Caco-2 (cell line): ENCODE results near the gene PSMD6. TPM values are rescaled to one million over a fixed set of nuclear protein-coding genes. Genes with fewer than 3 reads are reported as not detected.

Experiments
- Bru-seq: library from RNA; stranded (reverse); fragments of 400-500 nt; gene quantifications from one replicate; lab custom pipeline; 2021; lab: Mats Ljungman, UMichigan
- BruChase-seq, 2 experiments: library from RNA; stranded (reverse); fragments of 400-500 nt; gene quantifications; one replicate each; lab custom pipeline; 2021; lab: Mats Ljungman, UMichigan
- BruUV-seq: library from RNA; stranded (reverse); fragments of 400-500 nt; replicated peaks from 2 replicates; lab custom pipeline; 2021; lab: Mats Ljungman, UMichigan
- CTCF ChIA-PET: fragments of 300-600 bp; sonication (Branson Sonifier 250); formaldehyde crosslinking; loops from one replicate; lab custom pipeline; 2022; ENCODE audit warnings: antibody characterized with exemption; lab: Charles Lee
- POLR2A ChIA-PET: fragments of 300-600 bp; sonication (Branson Sonifier 250); formaldehyde crosslinking; loops from one replicate; lab custom pipeline; 2022; ENCODE audit warnings: antibody characterized with exemption; lab: Charles Lee
- DNase-seq, 2 experiments: peaks; one replicate each; pipeline versions ENCODE4 v3.0.0 to v3.0.0-alpha.2; 2020 to 2022
- H3K27me3 ChIP-seq: replicated peaks from 2 replicates; pipeline ENCODE4 v1.6.0; 2011; ENCODE audit warnings: low read length; ENCODE audit not compliant: control insufficient read depth, insufficient read depth
- H3K36me3 ChIP-seq: 2 replicates; pipeline ENCODE4 v1.5.1; 2011; ENCODE audit warnings: low read length; ENCODE audit not compliant: control insufficient read depth, insufficient read depth
- H3K4me1 ChIP-seq: fragments of 250-450 bp; sonication (Bioruptor Pico); 2 replicates; pipeline ENCODE4 v1.5.1; 2020; ENCODE audit warnings: mild to moderate bottlenecking
- H3K4me3 ChIP-seq: 2 replicates; pipeline ENCODE4 v1.5.1; 2011; ENCODE audit warnings: low read depth, mild to moderate bottlenecking, control low read depth, low read length
- H3K9me3 ChIP-seq: fragments of 250-450 bp; sonication (Bioruptor Pico); 2 replicates; pipeline ENCODE4 v1.5.1; 2020; ENCODE audit warnings: mild to moderate bottlenecking, moderate library complexity
- H3K27ac Mint-ChIP-seq: one replicate; pipeline ENCODE4 v1.8.0; 2022; ENCODE audit warnings: mixed read lengths; ENCODE audit not compliant: unreplicated experiment
- H3K27me3 Mint-ChIP-seq: one replicate; pipeline ENCODE4 v1.8.0; 2022; ENCODE audit warnings: mixed read lengths; ENCODE audit not compliant: insufficient read depth, unreplicated experiment
- H3K36me3 Mint-ChIP-seq: one replicate; pipeline ENCODE4 v1.8.0; 2022; ENCODE audit warnings: mild to moderate bottlenecking, mixed read lengths; ENCODE audit not compliant: insufficient read depth, unreplicated experiment
- H3K4me1 Mint-ChIP-seq: one replicate; pipeline ENCODE4 v1.8.0; 2022; ENCODE audit warnings: low read depth, mixed read lengths; ENCODE audit not compliant: unreplicated experiment
- H3K4me3 Mint-ChIP-seq: one replicate; pipeline ENCODE4 v1.8.0; 2022; ENCODE audit warnings: mild to moderate bottlenecking, moderate library complexity, mixed read lengths; ENCODE audit not compliant: unreplicated experiment
- H3K9me3 Mint-ChIP-seq: one replicate; pipeline ENCODE4 v1.8.0; 2022; ENCODE audit warnings: mixed read lengths; ENCODE audit not compliant: unreplicated experiment
- CTCF ChIP-seq, 2 experiments: fragments of 200-600 bp in 1 of 2; IDR thresholded peaks; 1 replicate in 1 of 2; 2 replicates in 1 of 2; pipeline versions ENCODE4 v1.5.1 to v1.8.0; 2011 to 2022; ENCODE audit warnings: antibody characterized with exemption in 1 of 2, control low read depth in 1 of 2, inconsistent platforms in 1 of 2, low read depth in 1 of 2, low read length in 1 of 2, mild to moderate bottlenecking in 1 of 2, moderate library complexity in 1 of 2; ENCODE audit not compliant: insufficient read depth in 1 of 2, severe bottlenecking in 1 of 2, unreplicated experiment in 1 of 2
- intact Hi-C: fragments of 100-400 bp; cut with micrococcal nuclease; formaldehyde crosslinking; loops from one replicate; pipeline ENCODE4 v1.10.0; 2022; ENCODE audit not compliant: unreplicated experiment
- long read RNA-seq: library from polyadenylated mRNA; stranded (forward); transcript quantifications from one replicate; pipeline ENCODE4 v2.0.0, GENCODE V29; 2022
- total RNA-seq: library from RNA; stranded (reverse); gene quantifications from 2 replicates; pipeline ENCODE4 v1.2.3, GENCODE V29; 2022

Gene PSMD6
- 96.6 and 100 TPM in 2 replicates for total RNA-seq
- percentile 96 among the genes with signal in this experiment for Bru-seq, nascent RNA
- percentile 92 among the genes with signal in this experiment for BruChase-seq, experiment 1, labeled RNA remaining after a 2-hour chase
- BruChase-seq, experiment 2, labeled RNA remaining after a 6-hour chase, result percentile 94 among the genes with signal in this experiment
- long read RNA-seq, transcript PSMD6-201 (8 exons, 1,430 nt), result major isoform, 243 of 282 reads
- long read RNA-seq, transcript PSMD6-206 (7 exons, 2,052 nt), result minor isoform, 9 of 282 reads
- long read RNA-seq, transcript PSMD6-210 (9 exons, 1,495 nt), result minor isoform, 10 of 282 reads
- long read RNA-seq, partial matches to known transcripts, result 4 of 282 reads
- long read RNA-seq, other reads (novel, unspliced or antisense), result 15 of 282 reads

- Histone ChIP-seq H3K36me3 (no peaks in the 10 kb centered on the region), H3K4me3 (peak within 1 kb of the TSS; percentile 88), H3K27me3 (no peaks in the 10 kb centered on the region), H3K9me3 (no peaks in the 10 kb centered on the region), H3K4me1 (peaks cover 4% of the 10 kb centered on the region; the same call in 1 of the 2 replicates)
- ChIA-PET POLR2A (no interaction called here), CTCF (interaction anchor here (0.7 to 1.3 kb wide), 2 partner anchors 15 to 29 kb away, joined by 3 read pairs; no protein-coding TSS in a partner anchor)
- peak within 1 kb of the TSS; percentile 57 for H3K27ac Mint-ChIP-seq
- TF ChIP-seq CTCF (IDR thresholded peaks at IDR 0.05; ENCODE audit: insufficient read depth in 1 of 2, low read depth in 1 of 2, low read length in 1 of 2, severe bottlenecking in 1 of 2, unreplicated experiment in 1 of 2), result peak; percentile 98 to 100
- H3K36me3 Mint-ChIP-seq, result peaks cover 40% of the 10 kb centered on the region
- peak within 1 kb of the TSS; percentile 80 for H3K4me3 Mint-ChIP-seq
- no peaks in the 10 kb centered on the region for H3K9me3 Mint-ChIP-seq
- no peaks in the 10 kb centered on the region for H3K4me1 Mint-ChIP-seq
- intact Hi-C loops, result loop anchor here (2.0 kb wide), 1 partner anchor 461 kb away; no protein-coding TSS in a partner anchor
- no TSS peak for BruUV-seq
- H3K27me3 Mint-ChIP-seq, result peaks cover 3% of the 10 kb centered on the region
- DNase-seq, result peak; percentile 84 to 97
Measured at GRCh38 chr3:64023187-64023860, at the start of gene PSMD6. Gene PSMD6, minus strand, starts transcription at chr3:64023494. Its CDS starts 75 bp downstream, at chr3:64023419.

- Histone ChIP-seq H3K27me3 (no peaks in the 10 kb centered on the region), H3K4me3 (no peak overlapping the region), H3K4me1 (no peaks in the 10 kb centered on the region), H3K9me3 (no peaks in the 10 kb centered on the region), H3K36me3 (no peaks in the 10 kb centered on the region)
- Mint-ChIP-seq H3K4me3 (no peak overlapping the region), H3K9me3 (peaks cover 18% of the 10 kb centered on the region), H3K27ac (no peak overlapping the region), H3K4me1 (peaks cover 8% of the 10 kb centered on the region), H3K27me3 (no peaks in the 10 kb centered on the region), H3K36me3 (no peaks in the 10 kb centered on the region)
- ChIA-PET POLR2A (no interaction called here), CTCF (no interaction called here)
- BruUV-seq, result no TSS peak
- no peak for TF ChIP-seq CTCF (IDR thresholded peaks at IDR 0.05; ENCODE audit: insufficient read depth in 1 of 2, low read depth in 1 of 2, low read length in 1 of 2, severe bottlenecking in 1 of 2, unreplicated experiment in 1 of 2)
- no peak for DNase-seq
- intact Hi-C loops, result no loop called here
Measured at GRCh38 chr3:64072126-64072525, 48.8 kb upstream of the PSMD6 start.

- ChIA-PET CTCF (no interaction called here), POLR2A (no interaction called here)
- no TSS peak for BruUV-seq
- no peak for TF ChIP-seq CTCF (IDR thresholded peaks at IDR 0.05; ENCODE audit: insufficient read depth in 1 of 2, low read depth in 1 of 2, low read length in 1 of 2, severe bottlenecking in 1 of 2, unreplicated experiment in 1 of 2)
- no peaks in the 10 kb centered on the region for H3K27me3 ChIP-seq
- H3K27me3 Mint-ChIP-seq, result no peaks in the 10 kb centered on the region
- no peaks in the 10 kb centered on the region for H3K36me3 ChIP-seq
- no peaks in the 10 kb centered on the region for H3K9me3 ChIP-seq
- no peak overlapping the region for H3K4me3 Mint-ChIP-seq
- no peaks in the 10 kb centered on the region for H3K4me1 ChIP-seq
- no peaks in the 10 kb centered on the region for H3K36me3 Mint-ChIP-seq
- no peak for DNase-seq
- H3K4me3 ChIP-seq, result no peak overlapping the region
- H3K9me3 Mint-ChIP-seq, result peaks cover 18% of the 10 kb centered on the region
- H3K4me1 Mint-ChIP-seq, result peaks cover 8% of the 10 kb centered on the region
- intact Hi-C loops, result no loop called here
- no peak overlapping the region for H3K27ac Mint-ChIP-seq
Measured at GRCh38 chr3:64070704-64071103, 47.4 kb upstream of the PSMD6 start.
